ENCODE results near the gene NCOA5. TPM values are rescaled to one million over a fixed set of nuclear protein-coding genes. Genes with fewer than 3 reads are reported as not detected.

The NCOA5 gene
- total and polyA plus RNA-seq, 9 of the 15 experiments (the other 6 are each of a cell fraction or from before 2014, with no cell fraction given): 3.9 to 22.8 (median 13.8) TPM

DNA sequence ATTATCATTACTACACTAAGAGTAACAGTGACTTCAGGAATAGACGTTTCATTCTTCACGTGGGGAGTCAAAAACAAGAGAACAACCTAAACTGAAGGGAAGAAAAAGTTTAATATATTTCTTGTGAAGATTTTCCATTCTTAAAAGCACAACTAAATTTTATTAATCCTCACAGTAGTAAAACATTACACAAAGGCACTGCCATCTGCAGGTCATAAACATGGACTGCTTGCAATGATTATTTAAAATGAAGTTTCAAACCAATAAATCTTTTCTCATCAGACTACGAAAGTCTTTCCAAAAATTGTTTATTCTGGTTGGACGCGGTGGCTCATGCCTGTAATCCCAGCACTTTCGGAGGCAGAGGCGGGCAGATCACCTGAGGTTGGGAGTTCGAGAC lies 2.6 kb downstream of the NCOA5 start:
- in situ Hi-C loops (cut with MboI) (no loop called here), intact Hi-C loops (cut with micrococcal nuclease) (loop anchor here (2.0 to 5.0 kb wide), 2 partner anchors 64 to 115 kb away; partner anchors contain the start of gene ZNF335)
- H4K20me1 ChIP-seq (replicated peaks; ENCODE audit: control insufficient read depth, insufficient read depth, low read length): peaks cover 30% of the 10 kb centered on the region
- no peak for DNase-seq (ENCODE audit: extremely low read depth in 1 of 4, low spot score in 3 of 4)
- ChIA-PET POLR2A (interaction anchor here (1.8 kb wide), 1 partner anchor 21 kb away, joined by 6 read pairs; no protein-coding TSS in a partner anchor), CTCF (ENCODE audit: low intra/inter-chr PET ratio) (interaction anchor here (1.2 to 3.8 kb wide), 3 partner anchors 64 to 100 kb away, joined by 4 to 18 read pairs (median 5); no protein-coding TSS in a partner anchor)
- H3K9ac ChIP-seq (ENCODE audit: insufficient read depth in 1 of 2, low read depth in 2 of 2, low read length in 2 of 2): no peak overlapping the region
- TF ChIP-seq CTCF (IDR thresholded peaks at IDR 0.05 in 2 of 3, conservative IDR thresholded peaks at IDR 0.05 in 1 of 3; ENCODE audit: insufficient read depth in 2 of 3, low read depth in 1 of 3, low read length in 3 of 3) (peak in 2 of 3 experiments; percentile 28 to 48; a peak in 3 of 6 replicates), MEIS2 (IDR thresholded peaks at IDR 0.05; ENCODE audit: partially characterized antibody) (peak; percentile 18), SMAD3 (CRISPR knock-in tag; conservative IDR thresholded peaks at IDR 0.05) (no peak), RAD21 (CRISPR knock-in tag; conservative IDR thresholded peaks at IDR 0.05 in 1 of 2, IDR thresholded peaks at IDR 0.05 in 1 of 2) (peak in 1 of 2 experiments; percentile 25; a peak in 2 of 4 replicates), ZNF12 (CRISPR knock-in tag; IDR thresholded peaks at IDR 0.05) (no peak), AFF1 (IDR thresholded peaks at IDR 0.05; ENCODE audit: low read depth in 1 of 2, partially characterized antibody in 2 of 2) (no peak)
- 66% methylated on average over 8 of the region's 8 CpGs for WGBS (ENCODE audit: insufficient coverage, low coverage, missing lambda C conversion rate)
- no peaks in the 10 kb centered on the region for H3K9me3 ChIP-seq (replicated peaks; ENCODE audit: control insufficient read depth, insufficient read depth, low read depth, low read length)
- no TSS peak for BruUV-seq (replicated peaks)
- no peak for ATAC-seq
- no peak for FAIRE-seq
- H3K4me2 ChIP-seq (ENCODE audit: insufficient read depth, low read length): no peak overlapping the region
- H3K36me3 ChIP-seq (ENCODE audit: control insufficient read depth, insufficient read depth, low read length): peaks cover 2% of the 10 kb centered on the region; the same call in 1 of the 3 replicates
- H3K27me3 ChIP-seq (ENCODE audit: control insufficient read depth in 2 of 2, insufficient read depth in 2 of 2, low read length in 2 of 2): no peaks in the 10 kb centered on the region
- peaks cover 12 to 30% of the 10 kb centered on the region in 2 experiments for H3K4me1 ChIP-seq (replicated peaks in 1 of 2; ENCODE audit: control insufficient read depth in 2 of 2, insufficient read depth in 2 of 2, low read length in 2 of 2)
- peaks cover 75% of the 10 kb centered on the region for H3K79me2 ChIP-seq (ENCODE audit: control insufficient read depth, insufficient read depth, low read length)
- no peak overlapping the region for H2AFZ ChIP-seq (ENCODE audit: low read depth, low read length)
- no peak overlapping the region for H3K4me3 ChIP-seq
- no peak overlapping the region for H3K27ac ChIP-seq (ENCODE audit: extremely low read depth, low read depth, low read length)
- H3K9me1 ChIP-seq (ENCODE audit: control insufficient read depth, insufficient read depth, low read length): no peaks in the 10 kb centered on the region
